ENCODE data around the gene KCTD1.
"Not testable (repeated sequence)": the region's sequence is repeated elsewhere in the genome, so short reads cannot be mapped to it uniquely, and the experiment has no call there.

KCTD1 gene

DNA sequence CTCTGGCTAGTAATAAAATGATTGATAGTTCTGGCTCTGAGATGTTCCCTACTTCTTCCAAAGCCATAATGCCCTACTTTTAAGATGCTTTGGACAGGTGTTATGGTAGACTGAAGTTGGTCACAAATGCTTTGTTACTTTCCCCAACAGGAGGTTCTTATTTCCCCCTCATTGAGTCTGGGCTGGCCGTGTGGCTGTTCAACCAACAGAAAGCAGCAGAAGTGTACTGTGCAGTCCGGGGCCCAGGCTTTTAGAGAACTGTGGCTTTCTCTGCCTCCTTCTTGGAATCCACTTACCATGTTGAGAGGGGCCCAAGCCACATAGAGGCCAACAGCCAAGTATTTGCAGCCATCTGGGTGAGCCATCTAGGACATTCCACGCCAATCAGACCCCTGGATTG is 94.2 kb downstream of the KCTD1 start:
- DNase-seq (ENCODE audit: low read depth in 1 of 2, low spot score in 1 of 2) = no peak
- in situ Hi-C loops (cut with HindIII; ENCODE audit: low pct_unique_long_range_greater_than_20kb, low sequenced_read_pairs) = no loop called here
- no peak for TF ChIP-seq JUND (IDR thresholded peaks at IDR 0.05; ENCODE audit: low read depth)

DNA sequence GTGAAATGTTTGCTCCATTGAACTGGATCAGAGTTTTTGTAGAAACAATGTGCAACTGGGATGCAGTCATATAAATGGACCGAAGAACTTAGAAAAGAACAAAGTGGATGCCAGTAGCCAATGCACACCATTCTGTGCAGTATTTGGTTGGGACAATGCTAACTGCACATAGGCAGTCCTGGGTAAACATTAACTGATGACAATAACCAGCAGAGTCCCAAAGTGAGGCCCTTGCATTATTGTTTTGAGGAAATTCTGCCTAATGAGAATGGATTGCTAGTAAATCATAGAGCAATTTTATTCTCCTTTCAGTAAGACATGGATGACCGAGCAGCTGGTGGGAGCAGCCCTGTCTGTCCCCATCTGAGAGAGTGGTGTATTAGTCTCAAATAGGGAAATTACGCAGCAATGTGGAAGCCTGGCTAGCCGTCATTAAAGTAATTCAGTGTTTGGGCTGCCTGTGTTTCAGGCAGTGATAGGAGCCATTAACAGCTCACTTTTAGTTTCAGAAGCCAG is 94.9 kb downstream of the KCTD1 start:
- in situ Hi-C loops (cut with HindIII; ENCODE audit: low pct_unique_long_range_greater_than_20kb, low sequenced_read_pairs) = no loop called here
- no peak for TF ChIP-seq JUND (IDR thresholded peaks at IDR 0.05; ENCODE audit: low read depth)
- no peak for DNase-seq (ENCODE audit: low read depth in 1 of 2, low spot score in 1 of 2)

DNA sequence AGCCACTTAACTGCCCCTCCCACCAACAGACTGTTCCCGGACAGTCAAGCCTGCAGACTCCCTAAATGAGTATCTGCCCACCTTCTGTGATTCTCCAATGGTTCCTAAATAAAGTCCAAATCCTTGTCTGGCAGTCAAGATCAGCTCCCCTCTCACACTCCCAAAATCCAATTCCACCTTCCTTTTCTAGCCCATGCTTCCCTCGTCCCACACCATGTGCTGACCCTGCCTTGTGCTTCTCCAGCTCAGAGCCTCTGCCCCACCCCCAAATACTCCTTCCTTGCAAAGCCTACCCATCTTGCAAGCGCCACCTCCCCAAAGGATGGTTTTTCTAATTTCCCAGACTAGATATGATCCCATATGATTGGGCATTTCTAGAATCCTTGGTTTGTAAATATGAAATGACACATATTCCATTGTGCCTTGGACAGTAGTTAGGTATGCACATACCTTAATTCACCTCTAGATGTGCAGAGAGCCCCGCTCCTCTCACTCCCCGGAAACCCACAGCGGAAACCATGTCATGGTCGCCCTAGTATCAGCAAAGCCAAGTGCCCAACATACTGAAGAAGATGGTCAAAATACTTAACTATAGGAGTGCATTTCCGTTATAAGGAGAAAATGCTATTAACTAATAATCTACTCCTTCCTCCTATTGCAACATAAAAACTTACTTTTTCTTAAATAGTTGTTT is 97.2 kb downstream of the KCTD1 start:
- TF ChIP-seq JUND (IDR thresholded peaks at IDR 0.05; ENCODE audit: low read depth) = no peak
- in situ Hi-C loops (cut with HindIII; ENCODE audit: low pct_unique_long_range_greater_than_20kb, low sequenced_read_pairs) = no loop called here
- no peak for DNase-seq (ENCODE audit: low read depth in 1 of 2, low spot score in 1 of 2)

DNA sequence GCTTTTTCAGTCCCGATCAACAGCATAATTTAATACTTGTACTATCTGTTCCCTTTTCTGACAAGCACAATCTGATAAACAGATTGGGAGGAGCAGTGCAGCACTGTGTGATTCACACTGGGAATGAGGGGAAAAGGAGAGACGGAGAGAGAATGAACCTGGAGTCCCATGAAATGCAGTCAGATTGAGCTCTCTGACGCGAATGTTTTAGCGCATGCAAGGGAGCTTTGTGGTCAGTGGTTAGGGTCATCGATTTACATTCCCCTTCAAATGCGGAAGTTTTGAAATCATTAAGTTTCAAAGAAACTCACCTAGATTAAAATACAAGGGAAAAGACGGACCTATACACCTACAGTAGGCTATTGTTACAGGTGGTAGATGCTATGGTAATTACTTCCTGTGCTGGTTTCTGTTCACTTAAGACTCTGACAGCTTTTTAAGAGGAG is 99.6 kb downstream of the KCTD1 start:
- in situ Hi-C loops (cut with HindIII; ENCODE audit: low pct_unique_long_range_greater_than_20kb, low sequenced_read_pairs) = no loop called here
- no peak for DNase-seq (ENCODE audit: low read depth in 1 of 2, low spot score in 1 of 2)
- TF ChIP-seq JUND (IDR thresholded peaks at IDR 0.05; ENCODE audit: low read depth) = no peak

GRCh38 chr18:26443853-26444252 is 104.5 kb downstream of the KCTD1 start:
- no peak for TF ChIP-seq JUND (IDR thresholded peaks at IDR 0.05; ENCODE audit: low read depth)
- in situ Hi-C loops (cut with HindIII; ENCODE audit: low pct_unique_long_range_greater_than_20kb, low sequenced_read_pairs) = no loop called here
- DNase-seq (ENCODE audit: low read depth in 1 of 2, low spot score in 1 of 2) = no peak

GRCh38 chr18:26442126-26442525 is 106.2 kb downstream of the KCTD1 start:
- DNase-seq (ENCODE audit: low read depth in 1 of 2, low spot score in 1 of 2) = no peak
- in situ Hi-C loops (cut with HindIII; ENCODE audit: low pct_unique_long_range_greater_than_20kb, low sequenced_read_pairs) = no loop called here
- TF ChIP-seq JUND (IDR thresholded peaks at IDR 0.05; ENCODE audit: low read depth) = no peak

DNA sequence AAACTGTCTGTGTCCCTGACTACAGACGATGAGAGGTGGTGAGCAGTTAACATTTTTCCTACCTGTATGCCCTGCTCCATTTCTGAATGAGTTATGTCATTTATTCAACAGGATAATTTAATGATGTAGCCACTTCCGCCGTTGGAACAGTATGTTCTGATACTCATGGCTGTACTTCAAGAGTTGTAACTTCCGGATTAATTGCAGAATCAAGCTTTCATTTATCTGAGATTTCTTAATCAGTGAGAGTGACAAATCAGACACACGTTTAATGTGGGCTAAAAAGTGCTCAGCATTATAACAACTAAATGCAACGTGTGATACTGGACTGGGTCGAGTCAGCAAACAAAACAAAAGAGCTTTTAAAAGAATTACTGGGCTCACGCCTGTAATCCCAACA is 107.7 kb downstream of the KCTD1 start:
- in situ Hi-C loops (cut with HindIII; ENCODE audit: low pct_unique_long_range_greater_than_20kb, low sequenced_read_pairs) = no loop called here
- no peak for TF ChIP-seq JUND (IDR thresholded peaks at IDR 0.05; ENCODE audit: low read depth)
- DNase-seq (ENCODE audit: low read depth in 1 of 2, low spot score in 1 of 2) = no peak

DNA sequence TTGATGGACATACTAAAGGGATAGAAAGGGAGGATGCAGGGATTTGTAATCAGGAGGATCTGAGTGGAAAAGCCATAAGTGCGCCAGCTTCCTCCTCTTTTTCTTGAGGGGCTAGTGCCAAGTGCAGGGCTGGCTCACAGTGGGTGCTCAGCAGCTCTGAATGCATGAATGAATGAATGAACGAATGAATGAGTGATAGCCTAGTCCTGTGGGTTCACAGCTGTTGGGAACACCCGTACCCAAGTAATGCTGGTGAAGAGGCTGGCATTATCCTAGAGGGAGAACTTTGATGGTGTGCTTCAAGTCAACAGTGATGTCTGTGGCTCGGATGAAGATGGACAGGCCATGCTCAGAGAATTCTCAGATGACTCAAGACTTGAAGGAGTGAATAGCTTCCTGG is 108.8 kb downstream of the KCTD1 start:
- in situ Hi-C loops (cut with HindIII; ENCODE audit: low pct_unique_long_range_greater_than_20kb, low sequenced_read_pairs) = no loop called here
- DNase-seq (ENCODE audit: low read depth in 1 of 2, low spot score in 1 of 2) = no peak
- TF ChIP-seq JUND (IDR thresholded peaks at IDR 0.05; ENCODE audit: low read depth) = no peak

- no peak for TF ChIP-seq JUND (IDR thresholded peaks at IDR 0.05; ENCODE audit: low read depth)
- no peak for DNase-seq (ENCODE audit: low read depth in 1 of 2, low spot score in 1 of 2)
- in situ Hi-C loops (cut with HindIII; ENCODE audit: low pct_unique_long_range_greater_than_20kb, low sequenced_read_pairs) = no loop called here
These were observed 109.4 kb downstream of the KCTD1 start for GRCh38 chr18:26438980-26439379.

- DNase-seq (ENCODE audit: low read depth in 1 of 2, low spot score in 1 of 2); in situ Hi-C loops (cut with HindIII; ENCODE audit: low pct_unique_long_range_greater_than_20kb, low sequenced_read_pairs): not testable (repeated sequence)
These were observed 110.7 kb downstream of the KCTD1 start for GRCh38 chr18:26437634-26438033.

GRCh38 chr18:26436176-26437051 is 111.9 kb downstream of the KCTD1 start:
- in situ Hi-C loops (cut with HindIII; ENCODE audit: low pct_unique_long_range_greater_than_20kb, low sequenced_read_pairs) = no loop called here
- no peak for DNase-seq (ENCODE audit: low read depth in 1 of 2, low spot score in 1 of 2)
- TF ChIP-seq JUND (IDR thresholded peaks at IDR 0.05; ENCODE audit: low read depth) = no peak

GRCh38 chr18:26435415-26436095 is 112.8 kb downstream of the KCTD1 start:
- DNase-seq (ENCODE audit: low read depth in 1 of 2, low spot score in 1 of 2) = no peak
- TF ChIP-seq JUND (IDR thresholded peaks at IDR 0.05; ENCODE audit: low read depth) = no peak
- in situ Hi-C loops (cut with HindIII; ENCODE audit: low pct_unique_long_range_greater_than_20kb, low sequenced_read_pairs) = no loop called here

- in situ Hi-C loops (cut with HindIII; ENCODE audit: low pct_unique_long_range_greater_than_20kb, low sequenced_read_pairs) = no loop called here
- no peak for DNase-seq (ENCODE audit: low read depth in 1 of 2, low spot score in 1 of 2)
- no peak for TF ChIP-seq JUND (IDR thresholded peaks at IDR 0.05; ENCODE audit: low read depth)
These were observed 113.5 kb downstream of the KCTD1 start for GRCh38 chr18:26434887-26435286.

Measured in T47D (cell line).